Heart left ventricle (tissue), 16 donors: ENCODE measurements around the gene GALR2. TPM values are rescaled to one million over a fixed set of nuclear protein-coding genes. Genes with fewer than 3 reads are reported as not detected.
"Not testable (repeated sequence)": the region's sequence is repeated elsewhere in the genome, so short reads cannot be mapped to it uniquely, and the experiment has no call there.

ENCODE experiments used
- ATAC-seq, 4 donors: fragments of 200-7000 bp; cut with Tn5 transposase; one replicate each; pipeline ENCODE4 v1.9.1; 2020 to 2022; ENCODE audit warnings: moderate library complexity in 4 of 4, mild to moderate bottlenecking in 3 of 4, moderate number of reproducible peaks in 1 of 4
- DNase-seq, 5 donors: peaks; one replicate each; pipeline ENCODE4 v3.0.0-alpha.2; 2020
- H3K27ac ChIP-seq, 12 donors: fragments of 200-600 bp; sonication (generic) in 4 of 12; one replicate each; pipeline versions ENCODE4 v1.5.0 to v1.8.0; 2016 to 2022; ENCODE audit warnings: mild to moderate bottlenecking in 2 of 12
- H3K27me3 ChIP-seq, 9 donors: fragments of 200-600 bp; sonication (generic) in 2 of 9; one replicate each; pipeline versions ENCODE4 v1.5.1 to v1.8.0; 2016 to 2022; ENCODE audit warnings: mild to moderate bottlenecking in 3 of 9
- H3K36me3 ChIP-seq, 9 donors: fragments of 200-600 bp; sonication (generic) in 2 of 9; one replicate each; pipeline versions ENCODE4 v1.5.0 to v1.8.0; 2018 to 2022; ENCODE audit warnings: mild to moderate bottlenecking in 2 of 9
- H3K4me1 ChIP-seq, 12 donors: fragments of 200-600 bp; sonication (generic) in 4 of 12; one replicate each; pipeline versions ENCODE4 v1.5.0 to v1.8.0; 2016 to 2022; ENCODE audit warnings: mild to moderate bottlenecking in 3 of 12
- H3K4me3 ChIP-seq, 12 donors: fragments of 200-600 bp; sonication (generic) in 4 of 12; one replicate each; pipeline versions ENCODE4 v1.5.0 to v1.8.0; 2017 to 2022; ENCODE audit warnings: mild to moderate bottlenecking in 9 of 12, moderate library complexity in 4 of 12
- H3K9me3 ChIP-seq, 12 donors: fragments of 200-600 bp; sonication (generic) in 4 of 12; one replicate each; pipeline versions ENCODE4 v1.5.0 to v1.8.0; 2016 to 2022; ENCODE audit warnings: mild to moderate bottlenecking in 1 of 12
- CTCF ChIP-seq, 12 donors: fragments of 200-600 bp; sonication (generic) in 4 of 12; IDR thresholded peaks; one replicate each; pipeline versions ENCODE4 v1.5.0 to v1.8.0; 2018 to 2022; ENCODE audit warnings: antibody characterized with exemption in 12 of 12, mild to moderate bottlenecking in 5 of 12
- POLR2A ChIP-seq, 2 donors: fragments of 450-650 bp; IDR thresholded peaks; one replicate each; pipeline ENCODE4 v1.6.1; 2017; ENCODE audit warnings: antibody characterized with exemption in 2 of 2, mild to moderate bottlenecking in 2 of 2, moderate library complexity in 2 of 2
- WGBS, 4 donors: extraction: QIAGEN DNeasy Blood & Tissue Kit in 2 of 4; methylation state at CpG; one replicate each; pipeline versions ENCODE4 v1.1.5 to v1.1.7; 2013 to 2018; 5-methylcytosine and 5-hydroxymethylcytosine counted together
- intact Hi-C, 10 donors: fragments of 100-400 bp; cut with DNase I; formaldehyde crosslinking; loops; one replicate each; pipeline versions ENCODE4 v1.11.1 to v1.14.2; 2022
- polyA plus RNA-seq, 2 donors: library from polyadenylated mRNA; stranded (reverse); fragments of 200-250 nt; gene quantifications; one replicate each; pipeline ENCODE4 v1.2.3, GENCODE V29; 2013
- total RNA-seq, 9 donors: library from RNA; depleted of rRNA in 2 of 9; stranded (reverse); fragments of >200 nt in 2 of 9; fragmentation: NEBNext Ultra II Directional in 3 of 9; extraction: Animal tissue kit (Norgen Biotek cat#: 25700) in 3 of 9; gene quantifications; one replicate each; pipeline versions ENCODE4 v1.1.0 to v1.2.4, GENCODE V29; 2016 to 2023
- donor health status: ischemic (EF 13 %, LVEDD 7.1; RV severe dilation, severe dysfunction).
- donor health status: healthy with polysubstance abuse.
- donor health status: DM: no; HTN: yes; CAD: no.
- donor health status: DM: no; HTN: no; CAD: no.
- donor health status: ischemic (EF 25% LVEDD 6.9; RV normal size, moderate dysfunction).
- donor health status: ischemic (EF 25% LVEDD 5.7; RV mildly dilated, moderate dysfunction).
- donor health status: healthy.
- donor health status: DM: yes; HTN: yes; CAD: no.
- donor health status: ischemic (EF 35%, LVEDD 5.7; RV mildly dilated, moderate dysfunction).
- donor health status: nonischemic (EF 11% LVEDD 7.7; RV severe dilation, severe dysfunction).
- donor health status: DM: yes; HTN: yes; CAD: no.
- donor health status: PGD.
- donor health status: ischemic (EF 29% LVEDD 5.4; RV normal size, mild dysfunction).
- donor health status: nonischemic (EF 23%, LVEDD 6.1; RV moderate dilation, normal function).

GALR2 gene
- total and polyA plus RNA-seq, 11 donors = 0.18 TPM; not detected in 10

- H3K36me3 ChIP-seq = peaks cover 0 to 100% (median 98%) of the 10 kb centered on the region in 9 donors
- H3K4me1 ChIP-seq = peaks cover 0 to 6% (median 0%) of the 10 kb centered on the region in 12 donors
- peak overlapping the region in 1 of 12 donors; percentile 21 for H3K27ac ChIP-seq
- intact Hi-C loops = no loop called here
- no peaks in the 10 kb centered on the region for H3K9me3 ChIP-seq
- 91 to 94% (median 94%) methylated on average over 6 of the region's 6 CpGs for WGBS, 4 donors
- ATAC-seq (no peak), DNase-seq (no peak)
- H3K4me3 ChIP-seq = no peak overlapping the region
- TF ChIP-seq CTCF (IDR thresholded peaks at IDR 0.05) (no peak), POLR2A (IDR thresholded peaks at IDR 0.05) (no peak)
- H3K27me3 ChIP-seq = no peaks in the 10 kb centered on the region
Observed at GRCh38 chr17:76051561-76051960, 23.0 kb upstream of the GALR2 start.

GRCh38 chr17:76053246-76054111 is 21.1 kb upstream of the GALR2 start:
- H3K4me3 ChIP-seq = no peak overlapping the region
- intact Hi-C loops = no loop called here
- TF ChIP-seq CTCF (IDR thresholded peaks at IDR 0.05) = no peak
- TF ChIP-seq POLR2A (IDR thresholded peaks at IDR 0.05) = no peak
- no peak overlapping the region for H3K27ac ChIP-seq
- H3K9me3 ChIP-seq = no peaks in the 10 kb centered on the region
- ATAC-seq (peak in 2 of 4 donors; percentile 46 to 63), DNase-seq (no peak)
- H3K27me3 ChIP-seq = no peaks in the 10 kb centered on the region
- peaks cover 0 to 2% (median 0%) of the 10 kb centered on the region in 12 donors for H3K4me1 ChIP-seq
- H3K36me3 ChIP-seq = peaks cover 0 to 100% (median 98%) of the 10 kb centered on the region in 9 donors
- 73 to 83% (median 78%) methylated on average over 17 of the region's 17 CpGs for WGBS, 4 donors

- H3K4me1 ChIP-seq = no peaks in the 10 kb centered on the region
- intact Hi-C loops = no loop called here
- DNase-seq (no peak), ATAC-seq (no peak)
- no peak overlapping the region for H3K27ac ChIP-seq
- WGBS, 4 donors = 90 to 98% (median 94%) methylated on average over 4 of the region's 4 CpGs
- H3K9me3 ChIP-seq = no peaks in the 10 kb centered on the region
- TF ChIP-seq POLR2A (IDR thresholded peaks at IDR 0.05) (no peak), CTCF (IDR thresholded peaks at IDR 0.05) (no peak)
- peaks cover 0 to 100% (median 98%) of the 10 kb centered on the region in 9 donors for H3K36me3 ChIP-seq
- no peaks in the 10 kb centered on the region for H3K27me3 ChIP-seq
- no peak overlapping the region for H3K4me3 ChIP-seq
Observed at GRCh38 chr17:76054112-76054476, 20.5 kb upstream of the GALR2 start.

GRCh38 chr17:76056882-76057281 is 17.7 kb upstream of the GALR2 start:
- H3K27me3 ChIP-seq = no peaks in the 10 kb centered on the region
- DNase-seq (no peak), ATAC-seq (no peak)
- H3K9me3 ChIP-seq = no peaks in the 10 kb centered on the region
- H3K4me1 ChIP-seq = no peaks in the 10 kb centered on the region
- H3K36me3 ChIP-seq = peaks cover 0 to 100% (median 100%) of the 10 kb centered on the region in 9 donors
- TF ChIP-seq POLR2A (IDR thresholded peaks at IDR 0.05) (no peak), CTCF (IDR thresholded peaks at IDR 0.05) (no peak)
- intact Hi-C loops = no loop called here
- no peak overlapping the region for H3K27ac ChIP-seq
- WGBS, 4 donors = 92 to 98% (median 95%) methylated on average over 3 of the region's 3 CpGs
- H3K4me3 ChIP-seq = no peak overlapping the region

GRCh38 chr17:76058264-76058663 is 16.3 kb upstream of the GALR2 start:
- H3K9me3 ChIP-seq, H3K4me1 ChIP-seq, H3K4me3 ChIP-seq, DNase-seq, H3K27ac ChIP-seq, ATAC-seq, H3K27me3 ChIP-seq, intact Hi-C loops: not testable (repeated sequence)
- 87 to 96% (median 91%) methylated on average over 6 of the region's 6 CpGs for WGBS, 4 donors
- peaks cover 2 to 98% (median 96%) of the 10 kb centered on the region in 9 donors for H3K36me3 ChIP-seq
